Cortex of kidney (tissue), 1 donor: ENCODE results near the gene IRAK1.
"Not testable (repeated sequence)": the region's sequence is repeated elsewhere in the genome, so short reads cannot be mapped to it uniquely, and the experiment has no call there.

Experiments used
- DNase-seq: peaks from one replicate; lab custom pipeline; 2025; lab: John Stamatoyannopoulos, UW

IRAK1 gene

GRCh38 chrX:153995504-153995903 lies 24.2 kb downstream of the IRAK1 start:
- no peak for DNase-seq

GRCh38 chrX:153994398-153994797 lies 25.3 kb downstream of the IRAK1 start:
- not testable (repeated sequence) for DNase-seq

- no peak for DNase-seq
Measured at GRCh38 chrX:153993978-153994377, 25.7 kb downstream of the IRAK1 start.

GRCh38 chrX:153993079-153993478 lies 26.6 kb downstream of the IRAK1 start:
- DNase-seq = no peak

GRCh38 chrX:153992180-153992579 lies 27.5 kb downstream of the IRAK1 start:
- DNase-seq = no peak

GRCh38 chrX:153991013-153991580 lies 28.6 kb downstream of the IRAK1 start:
- no peak for DNase-seq

- DNase-seq = no peak
Measured at GRCh38 chrX:153989973-153990655, 29.6 kb downstream of the IRAK1 start.

GRCh38 chrX:153988493-153988892 lies 31.2 kb downstream of the IRAK1 start:
- no peak for DNase-seq

GRCh38 chrX:153984351-153985178 lies 35.1 kb downstream of the IRAK1 start:
- DNase-seq = no peak

GRCh38 chrX:153983321-153983801 lies 36.3 kb downstream of the IRAK1 start:
- no peak for DNase-seq

GRCh38 chrX:153981771-153982533 lies 37.8 kb downstream of the IRAK1 start:
- no peak for DNase-seq

GRCh38 chrX:153981231-153981630 lies 38.5 kb downstream of the IRAK1 start:
- DNase-seq = no peak

GRCh38 chrX:153980394-153980793 lies 39.3 kb downstream of the IRAK1 start:
- DNase-seq = not testable (repeated sequence)

GRCh38 chrX:153974726-153975286 lies 44.9 kb downstream of the IRAK1 start:
- DNase-seq = no peak

- no peak for DNase-seq
Measured at GRCh38 chrX:153974003-153974725, 45.5 kb downstream of the IRAK1 start.

- DNase-seq = no peak
Measured at GRCh38 chrX:153973127-153974002, 46.3 kb downstream of the IRAK1 start.

GRCh38 chrX:153972368-153973126 lies 47.2 kb downstream of the IRAK1 start, which contains the start of gene TMEM187:
TSS of gene TMEM187 (plus strand) at chrX:153972754. CDS start at chrX:153982063, 9,309 bp downstream.
- peak; percentile 53 for DNase-seq

GRCh38 chrX:153971450-153972367 lies 48.0 kb downstream of the IRAK1 start, which contains the start of gene HCFC1:
TSS of gene HCFC1 (minus strand) at chrX:153971818. CDS start at chrX:153970840, 978 bp downstream.
- no peak for DNase-seq
